ENCODE data around the gene ATP13A1. TPM values are rescaled to one million over a fixed set of nuclear protein-coding genes. Genes with fewer than 3 reads are reported as not detected.
A peak's percentile ranks its signal among the peaks of the same experiment; 100 is the strongest.

Gene ATP13A1
- total RNA-seq, 2 experiments from 2014 or later: 58.3 to 122 TPM

- TF ChIP-seq CTCF (conservative IDR thresholded peaks at IDR 0.05; ENCODE audit: low read length): no peak
- TF ChIP-seq EZH2phosphoT487 (IDR thresholded peaks at IDR 0.05; ENCODE audit: borderline replicate concordance, low read depth, low read length): no peak
- Histone ChIP-seq H3K4me1 (ENCODE audit: insufficient read depth, low read length, poor library complexity, severe bottlenecking) (peaks cover 28% of the 10 kb centered on the region), H4K20me1 (ENCODE audit: insufficient read depth, low read length) (no peaks in the 10 kb centered on the region), H3K9me3 (ENCODE audit: low read length) (no peaks in the 10 kb centered on the region), H3K4me2 (ENCODE audit: low read length) (peak overlapping the region; percentile 43), H3K79me2 (ENCODE audit: insufficient read depth, low read depth, low read length) (no peaks in the 10 kb centered on the region), H3K9me2 (ENCODE audit: insufficient read depth, low read length) (no peaks in the 10 kb centered on the region), H3K27ac (ENCODE audit: low read depth, low read length, poor library complexity, severe bottlenecking) (no peak overlapping the region), H3K4me3 (ENCODE audit: low read depth, low read length, poor library complexity, severe bottlenecking) (no peak overlapping the region), H2AFZ (ENCODE audit: low read length) (peak overlapping the region; percentile 1; the same call in 1 of the 2 replicates), H3K36me3 (ENCODE audit: insufficient read depth, low read length) (no peaks in the 10 kb centered on the region)
- intact Hi-C loops (cut with micrococcal nuclease; ENCODE audit: unreplicated experiment): no loop called here
- DNase-seq (ENCODE audit: low spot score): no peak
- ChIA-PET POLR2A (no interaction called here), CTCF (ENCODE audit: unreplicated experiment) (no interaction called here)
- BruUV-seq (replicated peaks): no TSS peak
Observed at GRCh38 chr19:19597809-19598306, 65.6 kb downstream of the ATP13A1 start.

Small RNA genes lying within 50 kb of the gene (small RNA-seq; reads per million reads assigned to genes)
- not detected for gene AC011458.2

Other genes starting within 250 kb of the ATP13A1 start
- gene TSSK6, start 148.1 kb downstream of the ATP13A1 start, total RNA-seq (2014; rRNA removed; shearing (Covaris generic)): 7.1 and 10.5 TPM in 2 replicates
- 6.4 and 8.7 TPM in 2 replicates for gene TSSK6, start 148.1 kb downstream of the ATP13A1 start, total RNA-seq (2022)
- 275 and 320 TPM in 2 replicates for gene NDUFA13, start 147.5 kb downstream of the ATP13A1 start, total RNA-seq (2014; rRNA removed; shearing (Covaris generic))
- gene NDUFA13, start 147.5 kb downstream of the ATP13A1 start, total RNA-seq (2022): 421 and 429 TPM in 2 replicates
- 5.4 and 6.9 TPM in 2 replicates for gene YJEFN3, start 134.8 kb downstream of the ATP13A1 start, total RNA-seq (2014; rRNA removed; shearing (Covaris generic))
- gene YJEFN3, start 134.8 kb downstream of the ATP13A1 start, total RNA-seq (2022): 35.3 and 35.8 TPM in 2 replicates
- gene CILP2, start 125.4 kb downstream of the ATP13A1 start, total RNA-seq (2014; rRNA removed; shearing (Covaris generic)): 0.19 TPM in 1 of 2 replicates, not detected in the other
- 0.48 and 0.51 TPM in 2 replicates for gene CILP2, start 125.4 kb downstream of the ATP13A1 start, total RNA-seq (2022)
- 5.1 and 6.7 TPM in 2 replicates for gene PBX4, start 45.0 kb downstream of the ATP13A1 start, total RNA-seq (2014; rRNA removed; shearing (Covaris generic))
- 4.6 and 5.0 TPM in 2 replicates for gene PBX4, start 45.0 kb downstream of the ATP13A1 start, total RNA-seq (2022)
- gene LPAR2, start 35.5 kb downstream of the ATP13A1 start, total RNA-seq (2014; rRNA removed; shearing (Covaris generic)): 6.0 and 12.4 TPM in 2 replicates
- 17.5 and 18.4 TPM in 2 replicates for gene LPAR2, start 35.5 kb downstream of the ATP13A1 start, total RNA-seq (2022)
- gene GMIP, start 20.0 kb downstream of the ATP13A1 start, total RNA-seq (2014; rRNA removed; shearing (Covaris generic)): 30.1 and 34.7 TPM in 2 replicates
- gene GMIP, start 20.0 kb downstream of the ATP13A1 start, total RNA-seq (2022): 41.6 and 48.7 TPM in 2 replicates
- gene ZNF101, start 5.2 kb upstream of the ATP13A1 start, total RNA-seq (2014; rRNA removed; shearing (Covaris generic)): 83.8 and 85.6 TPM in 2 replicates
- gene ZNF101, start 5.2 kb upstream of the ATP13A1 start, total RNA-seq (2022): 66.6 and 87.0 TPM in 2 replicates
- gene ZNF14, start 69.4 kb upstream of the ATP13A1 start, total RNA-seq (2014; rRNA removed; shearing (Covaris generic)): 4.5 and 8.7 TPM in 2 replicates
- 7.0 and 8.4 TPM in 2 replicates for gene ZNF14, start 69.4 kb upstream of the ATP13A1 start, total RNA-seq (2022)
- gene ZNF506, start 158.1 kb upstream of the ATP13A1 start, total RNA-seq (2014; rRNA removed; shearing (Covaris generic)): 22.1 and 36.4 TPM in 2 replicates
- gene ZNF506, start 158.1 kb upstream of the ATP13A1 start, total RNA-seq (2022): 29.7 and 32.3 TPM in 2 replicates
- gene ZNF253, start 202.2 kb upstream of the ATP13A1 start, total RNA-seq (2014; rRNA removed; shearing (Covaris generic)): 20.5 and 29.9 TPM in 2 replicates
- gene ZNF253, start 202.2 kb upstream of the ATP13A1 start, total RNA-seq (2022): 36.8 and 39.1 TPM in 2 replicates
- gene ZNF93, start 237.3 kb upstream of the ATP13A1 start, total RNA-seq (2014; rRNA removed; shearing (Covaris generic)): 17.5 and 18.5 TPM in 2 replicates
- 16.5 and 19.1 TPM in 2 replicates for gene ZNF93, start 237.3 kb upstream of the ATP13A1 start, total RNA-seq (2022)